Measurements from ENCODE around the gene CSF2RB.
A peak's percentile ranks its signal among the peaks of the same experiment; 100 is the strongest.

Gene CSF2RB

GRCh38 chr22:36922105-36922608 is 8.7 kb downstream of the CSF2RB start:
- no peak for DNase-seq

GRCh38 chr22:36922711-36923110 is 9.3 kb downstream of the CSF2RB start:
- no peak for DNase-seq

GRCh38 chr22:36923131-36923788 is 9.8 kb downstream of the CSF2RB start:
- DNase-seq: no peak

- no peak for DNase-seq
Observed at GRCh38 chr22:36924151-36924698, 10.8 kb downstream of the CSF2RB start.

- DNase-seq: no peak
Observed at GRCh38 chr22:36925388-36926290, 12.2 kb downstream of the CSF2RB start.

GRCh38 chr22:36926309-36926708 is 12.9 kb downstream of the CSF2RB start:
- peak in 1 of 5 donors; percentile 43 for DNase-seq

GRCh38 chr22:36926721-36927435 is 13.4 kb downstream of the CSF2RB start:
- no peak for DNase-seq

- no peak for DNase-seq
Observed at GRCh38 chr22:36927671-36928070, 14.2 kb downstream of the CSF2RB start.

GRCh38 chr22:36928196-36928595 is 14.8 kb downstream of the CSF2RB start:
- no peak for DNase-seq

- no peak for DNase-seq
Observed at GRCh38 chr22:36928786-36929535, 15.5 kb downstream of the CSF2RB start.

GRCh38 chr22:36929621-36930020 is 16.2 kb downstream of the CSF2RB start:
- no peak for DNase-seq

GRCh38 chr22:36930041-36930935 is 16.9 kb downstream of the CSF2RB start:
- no peak for DNase-seq

GRCh38 chr22:36931446-36931845 is 18.0 kb downstream of the CSF2RB start:
- no peak for DNase-seq

- DNase-seq: no peak
Observed at GRCh38 chr22:36933629-36934417, 20.4 kb downstream of the CSF2RB start.

GRCh38 chr22:36934418-36935312 is 21.2 kb downstream of the CSF2RB start:
- no peak for DNase-seq

GRCh38 chr22:36935313-36935610 is 21.8 kb downstream of the CSF2RB start:
- DNase-seq: no peak

- no peak for DNase-seq
Observed at GRCh38 chr22:36935694-36936093, 22.3 kb downstream of the CSF2RB start.

GRCh38 chr22:36936362-36937116 is 23.1 kb downstream of the CSF2RB start:
- no peak for DNase-seq
